Measurements from ENCODE around the gene ISYNA1.

The ISYNA1 gene

DNA sequence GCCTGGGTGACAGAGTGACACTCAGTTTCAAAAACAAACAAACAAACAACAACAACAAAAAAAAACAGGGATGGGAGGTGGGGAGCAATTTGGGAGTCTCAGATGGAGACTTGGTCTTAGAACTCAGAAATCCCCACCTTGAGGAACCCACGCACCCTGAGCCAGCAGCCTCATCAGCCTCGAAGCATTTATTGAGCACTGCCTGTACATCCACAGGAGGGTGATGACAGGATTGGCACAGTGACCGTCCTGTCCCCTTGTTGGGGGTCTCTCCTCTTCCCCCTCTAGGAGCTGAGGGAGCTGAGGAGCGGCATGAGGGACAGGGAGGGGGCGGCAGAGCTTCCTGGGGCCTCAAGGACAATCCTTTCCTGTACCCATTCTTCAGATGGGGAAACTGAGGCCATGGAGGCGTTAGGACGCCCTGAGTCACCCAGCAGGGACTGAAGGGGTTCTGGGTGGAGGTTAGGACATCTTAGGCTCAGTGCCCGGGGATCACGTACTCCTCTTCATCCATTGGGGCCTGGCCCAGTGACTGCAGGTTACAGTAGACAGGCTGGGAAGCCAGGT, 46.3 kb downstream of the ISYNA1 start:
- H3K4me1 ChIP-seq (ENCODE audit: control insufficient read depth, low read length) = peaks cover 42% of the 10 kb centered on the region
- H3K9me2 ChIP-seq (replicated peaks; ENCODE audit: control insufficient read depth, low read length) = no peaks in the 10 kb centered on the region
- no peaks in the 10 kb centered on the region for H3K36me3 ChIP-seq (ENCODE audit: control insufficient read depth, low read length)
- H4K20me1 ChIP-seq (ENCODE audit: control insufficient read depth, insufficient read depth, low read depth, low read length) = no peaks in the 10 kb centered on the region
- no peak overlapping the region for H3K4me2 ChIP-seq (ENCODE audit: low read length)
- H3F3A ChIP-seq (ENCODE audit: control insufficient read depth, insufficient read depth) = peaks cover 2% of the 10 kb centered on the region; the same call in 1 of the 2 replicates
- TF ChIP-seq EZH2phosphoT487 (IDR thresholded peaks at IDR 0.05; ENCODE audit: borderline replicate concordance, low read length) = no peak
- TF ChIP-seq, protein P1, sequence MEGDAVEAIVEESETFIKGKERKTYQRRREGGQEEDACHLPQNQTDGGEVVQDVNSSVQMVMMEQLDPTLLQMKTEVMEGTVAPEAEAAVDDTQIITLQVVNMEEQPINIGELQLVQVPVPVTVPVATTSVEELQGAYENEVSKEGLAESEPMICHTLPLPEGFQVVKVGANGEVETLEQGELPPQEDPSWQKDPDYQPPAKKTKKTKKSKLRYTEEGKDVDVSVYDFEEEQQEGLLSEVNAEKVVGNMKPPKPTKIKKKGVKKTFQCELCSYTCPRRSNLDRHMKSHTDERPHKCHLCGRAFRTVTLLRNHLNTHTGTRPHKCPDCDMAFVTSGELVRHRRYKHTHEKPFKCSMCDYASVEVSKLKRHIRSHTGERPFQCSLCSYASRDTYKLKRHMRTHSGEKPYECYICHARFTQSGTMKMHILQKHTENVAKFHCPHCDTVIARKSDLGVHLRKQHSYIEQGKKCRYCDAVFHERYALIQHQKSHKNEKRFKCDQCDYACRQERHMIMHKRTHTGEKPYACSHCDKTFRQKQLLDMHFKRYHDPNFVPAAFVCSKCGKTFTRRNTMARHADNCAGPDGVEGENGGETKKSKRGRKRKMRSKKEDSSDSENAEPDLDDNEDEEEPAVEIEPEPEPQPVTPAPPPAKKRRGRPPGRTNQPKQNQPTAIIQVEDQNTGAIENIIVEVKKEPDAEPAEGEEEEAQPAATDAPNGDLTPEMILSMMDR (IDR thresholded peaks at IDR 0.05; ENCODE audit: low read depth, low read length, poor library complexity, severe bottlenecking) = no peak
- no peak overlapping the region for H3K4me3 ChIP-seq (ENCODE audit: low read length)
- H3K27me3 ChIP-seq (ENCODE audit: control insufficient read depth, low read length) = peaks cover 31% of the 10 kb centered on the region
- no peak overlapping the region for H3K27ac ChIP-seq (ENCODE audit: low read depth, low read length)
- H3K9me3 ChIP-seq (ENCODE audit: control insufficient read depth, insufficient read depth, low read length) = no peaks in the 10 kb centered on the region
- H3K79me2 ChIP-seq (ENCODE audit: control insufficient read depth, low read length) = no peaks in the 10 kb centered on the region

DNA sequence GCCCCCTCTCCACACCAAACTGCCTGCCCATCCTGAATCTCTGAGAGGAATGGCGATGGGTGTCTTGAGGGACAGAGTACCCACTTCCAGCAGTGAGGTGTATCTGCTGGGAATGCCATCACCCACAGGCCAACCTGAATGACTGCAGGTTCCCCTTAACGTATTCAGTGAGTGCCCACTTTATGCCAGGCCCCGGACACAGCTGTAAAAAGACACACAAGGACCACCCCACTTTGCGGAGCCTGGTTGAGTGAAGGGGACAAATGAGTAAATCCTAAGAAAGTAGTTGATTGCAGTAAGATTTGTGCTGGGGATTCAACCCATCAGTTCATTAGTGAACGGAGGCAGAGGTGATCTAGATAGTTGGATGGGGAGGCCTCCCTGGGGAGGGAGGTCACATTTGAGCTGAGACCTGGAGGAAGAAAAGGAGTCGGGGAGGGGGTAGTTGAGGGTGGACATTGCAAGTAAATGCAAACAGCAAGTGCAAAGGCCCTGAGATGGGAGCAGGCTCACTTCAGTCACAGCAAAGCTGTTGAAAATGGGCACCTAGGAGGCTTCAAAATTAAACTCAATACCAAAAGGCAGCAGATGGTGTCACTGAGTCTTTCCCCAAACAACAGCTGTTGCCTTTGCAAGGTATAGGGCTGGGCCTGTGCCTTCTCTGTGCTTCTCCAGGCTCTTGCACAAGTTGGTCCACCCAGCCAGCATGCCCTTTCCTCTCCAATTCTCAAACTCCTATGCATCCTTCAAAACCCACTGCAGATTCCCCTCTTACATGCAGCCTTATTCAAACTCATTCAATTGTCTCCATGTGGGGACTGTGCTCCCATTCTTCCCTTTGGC, 47.6 kb downstream of the ISYNA1 start:
- Histone ChIP-seq H3K4me3 (ENCODE audit: low read length) (no peak overlapping the region), H3K36me3 (ENCODE audit: control insufficient read depth, low read length) (no peaks in the 10 kb centered on the region), H3K4me1 (ENCODE audit: control insufficient read depth, low read length) (peaks cover 44% of the 10 kb centered on the region), H3F3A (ENCODE audit: control insufficient read depth, insufficient read depth) (peaks cover 2% of the 10 kb centered on the region; the same call in 1 of the 2 replicates), H4K20me1 (ENCODE audit: control insufficient read depth, insufficient read depth, low read depth, low read length) (no peaks in the 10 kb centered on the region), H3K9me2 (replicated peaks; ENCODE audit: control insufficient read depth, low read length) (no peaks in the 10 kb centered on the region), H3K4me2 (ENCODE audit: low read length) (no peak overlapping the region), H3K9me3 (ENCODE audit: control insufficient read depth, insufficient read depth, low read length) (no peaks in the 10 kb centered on the region), H3K27me3 (ENCODE audit: control insufficient read depth, low read length) (peaks cover 41% of the 10 kb centered on the region), H3K79me2 (ENCODE audit: control insufficient read depth, low read length) (no peaks in the 10 kb centered on the region), H3K27ac (ENCODE audit: low read depth, low read length) (no peak overlapping the region)
- TF ChIP-seq, protein P1 (IDR thresholded peaks at IDR 0.05; ENCODE audit: low read depth, low read length, poor library complexity, severe bottlenecking) = no peak
- no peak for TF ChIP-seq EZH2phosphoT487 (IDR thresholded peaks at IDR 0.05; ENCODE audit: borderline replicate concordance, low read length)

DNA sequence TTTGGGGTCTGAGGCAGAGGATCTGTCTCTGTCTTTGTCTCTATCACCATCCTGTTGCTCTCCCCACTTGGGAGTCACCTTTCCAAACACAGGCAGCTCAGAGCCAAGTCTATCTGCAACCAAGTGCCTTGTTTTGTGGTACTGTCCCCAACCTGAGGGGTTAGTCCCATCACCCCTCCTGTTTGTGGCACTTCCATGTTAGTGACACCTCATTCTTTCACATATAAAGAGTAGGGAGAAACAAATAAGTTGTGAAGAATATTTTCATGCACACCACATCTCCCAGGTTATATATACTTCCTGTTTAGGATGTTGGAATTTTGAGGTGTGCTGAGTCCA, 48.2 kb downstream of the ISYNA1 start:
- Histone ChIP-seq H3K27ac (ENCODE audit: low read depth, low read length) (no peak overlapping the region), H3K4me3 (ENCODE audit: low read length) (no peak overlapping the region)
- TF ChIP-seq EZH2phosphoT487 (IDR thresholded peaks at IDR 0.05; ENCODE audit: borderline replicate concordance, low read length) = no peak
- TF ChIP-seq, protein P1 (IDR thresholded peaks at IDR 0.05; ENCODE audit: low read depth, low read length, poor library complexity, severe bottlenecking) = no peak

More for the DNA sequence above, 48.2 kb downstream of the ISYNA1 start:
- peaks cover 2% of the 10 kb centered on the region; the same call in 1 of the 2 replicates for H3F3A ChIP-seq (ENCODE audit: control insufficient read depth, insufficient read depth)
- H3K36me3 ChIP-seq (ENCODE audit: control insufficient read depth, low read length) = no peaks in the 10 kb centered on the region
- H4K20me1 ChIP-seq (ENCODE audit: control insufficient read depth, insufficient read depth, low read depth, low read length) = no peaks in the 10 kb centered on the region
- no peaks in the 10 kb centered on the region for H3K9me3 ChIP-seq (ENCODE audit: control insufficient read depth, insufficient read depth, low read length)
- no peaks in the 10 kb centered on the region for H3K79me2 ChIP-seq (ENCODE audit: control insufficient read depth, low read length)
- peaks cover 42% of the 10 kb centered on the region for H3K27me3 ChIP-seq (ENCODE audit: control insufficient read depth, low read length)
- no peaks in the 10 kb centered on the region for H3K9me2 ChIP-seq (replicated peaks; ENCODE audit: control insufficient read depth, low read length)
- no peak overlapping the region for H3K4me2 ChIP-seq (ENCODE audit: low read length)
- peaks cover 44% of the 10 kb centered on the region for H3K4me1 ChIP-seq (ENCODE audit: control insufficient read depth, low read length)

Data from DOHH2 (cell line).